ENCODE data around the gene CDH15. TPM values are rescaled to one million over a fixed set of nuclear protein-coding genes. Genes with fewer than 3 reads are reported as not detected.

CDH15 gene
- total and polyA plus RNA-seq, 9 donors = 0.10 to 0.45 (median 0.30) TPM; not detected in 5

DNA sequence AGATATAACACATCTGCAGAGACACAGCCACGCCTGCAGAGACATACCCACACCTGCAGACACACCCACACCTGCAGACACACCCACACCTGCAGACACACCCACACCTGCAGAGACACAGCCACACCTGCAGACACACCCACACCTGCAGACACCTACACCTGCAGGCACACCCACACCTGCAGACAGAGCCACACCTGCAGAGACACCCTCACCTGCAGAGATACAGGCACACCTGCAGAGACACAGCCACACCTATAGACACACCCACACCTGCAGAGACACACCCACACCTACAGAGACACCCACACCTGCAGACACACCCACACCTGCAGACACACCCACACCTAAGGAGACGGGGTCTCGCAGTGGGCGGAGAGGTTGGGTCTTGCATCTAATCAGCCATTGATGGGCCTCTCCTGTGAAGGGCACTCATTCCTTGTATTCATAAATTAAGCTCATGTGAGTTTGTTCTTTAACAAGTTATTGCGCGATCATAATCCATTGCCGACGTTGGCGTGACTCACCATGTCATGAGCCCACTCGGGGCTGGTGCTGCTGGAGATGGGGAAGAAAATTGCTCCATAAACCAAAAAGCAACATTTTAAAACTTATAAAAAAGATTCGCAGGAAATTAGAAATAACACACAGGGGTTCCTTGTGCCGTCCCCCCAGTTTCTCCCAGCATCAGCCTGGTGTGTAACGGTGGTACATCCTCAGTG lies 28.9 kb upstream of the CDH15 start:
- Histone ChIP-seq H3K4me1 (ENCODE audit: insufficient read depth) (no peaks in the 10 kb centered on the region), H3K9me3 (no peaks in the 10 kb centered on the region), H3K36me3 (no peaks in the 10 kb centered on the region), H3K27ac (no peak overlapping the region), H3K27me3 (no peaks in the 10 kb centered on the region), H3K4me3 (no peak overlapping the region)
- 92 to 95% (median 94%) methylated on average over 13 of the region's 13 CpGs for WGBS, 3 donors
- DNase-seq = peak in 2 of 5 donors; percentile 9 to 14
- intact Hi-C loops (cut with DNase I) = no loop called here
- TF ChIP-seq POLR2A (IDR thresholded peaks at IDR 0.05) = no peak
- no peak for TF ChIP-seq EP300 (IDR thresholded peaks at IDR 0.05)
- TF ChIP-seq, protein P1, sequence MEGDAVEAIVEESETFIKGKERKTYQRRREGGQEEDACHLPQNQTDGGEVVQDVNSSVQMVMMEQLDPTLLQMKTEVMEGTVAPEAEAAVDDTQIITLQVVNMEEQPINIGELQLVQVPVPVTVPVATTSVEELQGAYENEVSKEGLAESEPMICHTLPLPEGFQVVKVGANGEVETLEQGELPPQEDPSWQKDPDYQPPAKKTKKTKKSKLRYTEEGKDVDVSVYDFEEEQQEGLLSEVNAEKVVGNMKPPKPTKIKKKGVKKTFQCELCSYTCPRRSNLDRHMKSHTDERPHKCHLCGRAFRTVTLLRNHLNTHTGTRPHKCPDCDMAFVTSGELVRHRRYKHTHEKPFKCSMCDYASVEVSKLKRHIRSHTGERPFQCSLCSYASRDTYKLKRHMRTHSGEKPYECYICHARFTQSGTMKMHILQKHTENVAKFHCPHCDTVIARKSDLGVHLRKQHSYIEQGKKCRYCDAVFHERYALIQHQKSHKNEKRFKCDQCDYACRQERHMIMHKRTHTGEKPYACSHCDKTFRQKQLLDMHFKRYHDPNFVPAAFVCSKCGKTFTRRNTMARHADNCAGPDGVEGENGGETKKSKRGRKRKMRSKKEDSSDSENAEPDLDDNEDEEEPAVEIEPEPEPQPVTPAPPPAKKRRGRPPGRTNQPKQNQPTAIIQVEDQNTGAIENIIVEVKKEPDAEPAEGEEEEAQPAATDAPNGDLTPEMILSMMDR (IDR thresholded peaks at IDR 0.05) = no peak

DNA sequence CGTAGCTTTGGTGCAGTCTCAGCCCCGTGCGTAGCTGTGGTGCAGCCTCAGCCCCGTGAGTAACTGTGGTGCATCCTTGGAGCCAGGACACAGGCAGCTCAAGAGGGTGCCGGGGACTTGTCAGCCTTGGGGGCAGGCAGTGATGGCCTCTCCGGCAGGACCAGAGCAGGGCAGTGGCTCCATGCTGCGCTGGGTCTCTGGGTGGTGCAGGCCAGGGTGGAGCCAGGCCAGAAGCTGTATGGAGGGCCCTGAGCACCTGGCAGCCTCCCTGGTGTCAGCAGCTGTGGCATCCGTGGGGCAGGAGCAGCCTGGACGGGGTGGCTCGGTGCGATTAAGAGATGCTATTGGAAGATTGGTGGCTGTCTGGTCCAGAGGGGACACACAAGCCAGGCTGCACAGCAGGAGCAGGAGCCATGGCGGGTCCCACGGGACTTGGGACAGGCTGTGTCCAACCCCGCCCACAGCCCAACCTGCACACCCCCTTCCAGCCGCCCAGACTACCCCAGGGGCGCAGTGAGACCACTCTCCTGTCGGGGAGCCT lies 28.3 kb upstream of the CDH15 start:
- Histone ChIP-seq H3K36me3 (no peaks in the 10 kb centered on the region), H3K4me1 (ENCODE audit: insufficient read depth) (no peaks in the 10 kb centered on the region), H3K4me3 (no peak overlapping the region), H3K27me3 (no peaks in the 10 kb centered on the region), H3K27ac (no peak overlapping the region), H3K9me3 (peaks cover 0 to under 1% of the 10 kb centered on the region in 2 donors)
- no peak for TF ChIP-seq POLR2A (IDR thresholded peaks at IDR 0.05)
- TF ChIP-seq EP300 (IDR thresholded peaks at IDR 0.05) = no peak
- peak in 2 of 5 donors; percentile 16 to 23 for DNase-seq
- intact Hi-C loops (cut with DNase I) = no loop called here
- 91 to 94% (median 91%) methylated on average over 17 of the region's 17 CpGs for WGBS, 3 donors

DNA sequence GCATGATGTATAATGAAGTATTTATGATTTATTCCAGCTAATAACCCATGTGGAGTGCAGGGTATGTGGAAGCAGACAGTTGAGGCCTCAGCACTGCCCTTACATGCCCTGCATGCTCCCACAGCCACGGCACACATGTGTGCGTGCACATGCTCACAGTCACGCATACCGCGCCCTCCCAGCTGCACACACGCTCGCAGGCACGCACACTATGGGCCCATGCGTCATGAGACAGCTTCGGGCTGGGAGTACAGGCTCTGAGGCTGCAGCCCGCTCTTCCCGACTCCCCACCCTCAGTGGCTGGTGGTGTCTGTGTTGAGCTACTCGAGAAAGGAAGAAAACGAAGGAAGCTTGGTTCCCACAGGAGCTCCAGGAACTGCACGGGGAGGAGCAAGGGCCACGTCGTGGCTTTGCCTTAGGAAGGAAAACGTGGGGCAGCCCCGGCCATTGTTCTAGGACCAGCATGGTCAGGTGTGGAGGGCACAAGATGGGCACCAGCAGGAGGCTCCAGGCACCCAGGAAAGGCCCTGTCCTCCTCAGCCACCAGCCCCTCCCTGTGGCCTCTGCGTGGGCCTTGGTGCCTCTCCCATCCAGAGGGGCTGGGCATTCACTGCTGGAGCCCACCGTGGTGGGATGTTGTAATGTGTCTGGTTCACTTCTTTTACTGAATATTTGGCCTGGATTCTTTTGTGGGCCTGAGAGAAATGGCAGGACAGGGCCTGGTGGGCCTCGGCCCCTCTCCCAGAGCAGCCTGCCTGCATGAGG lies 27.5 kb upstream of the CDH15 start:
- peak in 2 of 5 donors; percentile 17 to 25 for DNase-seq
- Histone ChIP-seq H3K4me1 (ENCODE audit: insufficient read depth) (no peaks in the 10 kb centered on the region), H3K36me3 (no peaks in the 10 kb centered on the region), H3K27me3 (no peaks in the 10 kb centered on the region), H3K4me3 (no peak overlapping the region), H3K9me3 (peaks cover 0 to 3% of the 10 kb centered on the region in 2 donors), H3K27ac (no peak overlapping the region)
- whole genome bisulfite sequencing, 3 donors = 86 to 90% (median 89%) methylated on average over 22 of the region's 22 CpGs
- TF ChIP-seq, protein P1 (IDR thresholded peaks at IDR 0.05) = no peak
- no peak for TF ChIP-seq POLR2A (IDR thresholded peaks at IDR 0.05)
- intact Hi-C loops (cut with DNase I) = no loop called here

DNA sequence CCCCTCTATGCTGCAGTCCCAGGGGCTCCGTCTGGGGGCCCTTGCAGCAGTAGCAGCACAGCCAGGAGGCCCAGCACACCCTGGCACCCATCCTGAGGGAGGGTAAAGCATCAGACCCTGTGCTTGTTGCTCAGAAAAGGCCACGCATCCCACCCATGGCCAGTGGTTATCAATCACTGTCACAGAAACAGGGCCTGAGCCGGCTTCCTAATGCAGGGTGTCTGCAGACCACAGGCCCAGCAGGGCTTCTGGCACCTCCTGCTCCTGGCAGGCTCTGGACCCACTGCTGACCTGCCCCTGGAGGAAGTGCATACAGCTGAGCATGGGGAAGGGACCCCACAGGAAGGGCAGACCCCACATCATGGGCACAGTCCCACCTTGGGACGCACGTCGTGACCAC lies 26.9 kb upstream of the CDH15 start:
- intact Hi-C loops (cut with DNase I) = no loop called here
- no peaks in the 10 kb centered on the region for H3K36me3 ChIP-seq
- peaks cover 0 to 3% of the 10 kb centered on the region in 2 donors for H3K9me3 ChIP-seq
- 78 to 93% (median 84%) methylated on average over 5 to 6 of the region's 6 CpGs for WGBS, 3 donors
- DNase-seq = peak in 2 of 5 donors; percentile 12 to 14
- H3K27ac ChIP-seq = no peak overlapping the region
- TF ChIP-seq, protein P1 (IDR thresholded peaks at IDR 0.05) = no peak
- no peak for TF ChIP-seq POLR2A (IDR thresholded peaks at IDR 0.05)
- TF ChIP-seq EP300 (IDR thresholded peaks at IDR 0.05) = no peak
- no peaks in the 10 kb centered on the region for H3K27me3 ChIP-seq
- H3K4me1 ChIP-seq (ENCODE audit: insufficient read depth) = no peaks in the 10 kb centered on the region
- no peak overlapping the region for H3K4me3 ChIP-seq

Measured in ovary (tissue), 9 donors.